ENCODE data around the gene HBQ1. TPM values are rescaled to one million over a fixed set of nuclear protein-coding genes. Genes with fewer than 3 reads are reported as not detected.

The HBQ1 gene
- total and polyA plus RNA-seq, 2 of the 4 experiments (the other 2 are of a cell fraction) = 0.92 TPM; not detected in 1

- WGBS, 2 experiments (ENCODE audit: extremely low coverage in 2 of 2, insufficient read length in 1 of 2) = 7% methylated on average over 3 of the region's 11 CpGs; no CpG with 5 or more reads in 1 of the 2 experiments
- Histone ChIP-seq H2BK5ac (ENCODE audit: low read depth, low read length, poor library complexity, severe bottlenecking) (no peak overlapping the region), H3K4me2 (ENCODE audit: low read depth, low read length) (no peak overlapping the region), H2AFZ (replicated peaks; ENCODE audit: low read length, poor library complexity) (no peak overlapping the region), H3K14ac (replicated peaks; ENCODE audit: low read depth, low read length) (no peak overlapping the region), H3K18ac (ENCODE audit: low read depth, low read length) (no peak overlapping the region), H3K4me3 (ENCODE audit: insufficient read depth, low read depth, low read length) (no peak overlapping the region), H2AK5ac (ENCODE audit: low read depth, low read length) (no peak overlapping the region), H2BK20ac (ENCODE audit: low read depth, low read length) (no peak overlapping the region), H3K79me1 (ENCODE audit: low read depth in 1 of 2, low read length in 2 of 2) (no peaks in the 10 kb centered on the region), H2BK120ac (ENCODE audit: low read depth, low read length) (no peak overlapping the region), H4K20me1 (ENCODE audit: insufficient read depth, low read length) (peaks cover 5% of the 10 kb centered on the region), H3K23ac (ENCODE audit: low read depth, low read length) (no peak overlapping the region), H4K5ac (ENCODE audit: low read depth, low read length) (no peak overlapping the region), H3K4ac (ENCODE audit: low read depth, low read length) (no peak overlapping the region), H3K9me3 (ENCODE audit: control insufficient read depth, insufficient read depth, low read length) (no peaks in the 10 kb centered on the region; the same call in none of the 2 replicates), H2BK15ac (ENCODE audit: low read depth, low read length) (no peak overlapping the region), H3K9me1 (ENCODE audit: insufficient read depth, low read length) (0 out of 2 replicates have a peak, but pooled peaks cover 4% of the 10 kb centered on the region), H3K4me1 (ENCODE audit: control insufficient read depth, insufficient read depth, low read length) (no peaks in the 10 kb centered on the region; the same call in 1 of the 2 replicates), H3K56ac (ENCODE audit: extremely low read depth, insufficient read depth, low read length) (no peak overlapping the region), H2AK9ac (replicated peaks; ENCODE audit: low read depth, low read length, poor library complexity) (no peak overlapping the region), H3K36me3 (ENCODE audit: control insufficient read depth, insufficient read depth, low read length) (no peaks in the 10 kb centered on the region), H4K8ac (ENCODE audit: low read depth in 2 of 2, low read length in 2 of 2) (no peak overlapping the region), H3K27ac (ENCODE audit: insufficient read depth, low read length) (no peak overlapping the region), H3K9ac (ENCODE audit: low read depth, low read length) (no peak overlapping the region), H3K27me3 (ENCODE audit: control insufficient read depth, insufficient read depth, low read length) (peaks cover 59% of the 10 kb centered on the region), H4K91ac (ENCODE audit: insufficient read depth, low read depth, low read length) (no peak overlapping the region)
- TF ChIP-seq CHD1 (IDR thresholded peaks at IDR 0.05; ENCODE audit: low read depth, low read length) (no peak), RCOR1 (IDR thresholded peaks at IDR 0.05; ENCODE audit: insufficient replicate concordance, low read length) (no peak), CTCF (conservative IDR thresholded peaks at IDR 0.05; ENCODE audit: low read depth, low read length) (no peak), POLR2A (IDR thresholded peaks at IDR 0.05; ENCODE audit: low read depth, low read length) (no peak), MAZ (IDR thresholded peaks at IDR 0.05; ENCODE audit: borderline replicate concordance, low read depth, low read length) (no peak), ELK1 (IDR thresholded peaks at IDR 0.05; ENCODE audit: borderline replicate concordance, low read depth, low read length) (no peak), MAFK (IDR thresholded peaks at IDR 0.05; ENCODE audit: low read depth, low read length) (no peak), RAD21 (IDR thresholded peaks at IDR 0.05; ENCODE audit: low read length) (no peak), FOS (IDR thresholded peaks at IDR 0.05; ENCODE audit: low read depth, low read length) (no peak), SMC3 (IDR thresholded peaks at IDR 0.05; ENCODE audit: low read depth, low read length) (no peak), RFX5 (IDR thresholded peaks at IDR 0.05; ENCODE audit: low read depth, low read length) (no peak), BHLHE40 (IDR thresholded peaks at IDR 0.05; ENCODE audit: low read depth, low read length) (no peak), MXI1 (IDR thresholded peaks at IDR 0.05; ENCODE audit: borderline replicate concordance, low read depth, low read length) (no peak), NFE2L2 (IDR thresholded peaks at IDR 0.05; ENCODE audit: low read depth, low read length) (no peak), CEBPB (IDR thresholded peaks at IDR 0.05; ENCODE audit: low read depth, low read length) (no peak)
- TF ChIP-seq, protein P1, sequence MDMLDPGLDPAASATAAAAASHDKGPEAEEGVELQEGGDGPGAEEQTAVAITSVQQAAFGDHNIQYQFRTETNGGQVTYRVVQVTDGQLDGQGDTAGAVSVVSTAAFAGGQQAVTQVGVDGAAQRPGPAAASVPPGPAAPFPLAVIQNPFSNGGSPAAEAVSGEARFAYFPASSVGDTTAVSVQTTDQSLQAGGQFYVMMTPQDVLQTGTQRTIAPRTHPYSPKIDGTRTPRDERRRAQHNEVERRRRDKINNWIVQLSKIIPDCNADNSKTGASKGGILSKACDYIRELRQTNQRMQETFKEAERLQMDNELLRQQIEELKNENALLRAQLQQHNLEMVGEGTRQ (IDR thresholded peaks at IDR 0.05; ENCODE audit: low read depth, low read length) = no peak
- ChIA-PET POLR2A (ENCODE audit: unreplicated experiment) (no interaction called here), CTCF (interaction anchor here (2.3 kb wide), 1 partner anchor 60 kb away, joined by 8 read pairs; no protein-coding TSS in a partner anchor)
- DNase-seq (no peak), ATAC-seq (ENCODE audit: low read depth) (no peak)
- BruUV-seq (replicated peaks) = no TSS peak
- dilution Hi-C loops (cut with HindIII; ENCODE audit: low sequenced_read_pairs, unreplicated experiment) = no loop called here
- in situ Hi-C loops (cut with MboI; ENCODE audit: low sequenced_read_pairs) = no loop called here
- intact Hi-C loops (cut with micrococcal nuclease) = no loop called here
These were observed 13.1 kb upstream of the HBQ1 start for GRCh38 chr16:167122-167690.

All from IMR-90 (cell line).